PC-9 (cell line): ENCODE results near the gene DET1.

Experiments used
- CTCF ChIP-seq: fragments of 200-600 bp; sonication (generic); conservative IDR thresholded peaks from 2 replicates; pipeline ENCODE4 v1.6.1; 2017; ENCODE audit warnings: mixed run types, antibody characterized with exemption, mild to moderate bottlenecking, moderate library complexity
- EZH2 ChIP-seq: fragments of 200-600 bp; sonication (generic); IDR thresholded peaks from 2 replicates; pipeline ENCODE4 v1.8.0; 2017; ENCODE audit warnings: antibody characterized with exemption, low read depth

- TF ChIP-seq CTCF (no peak), EZH2 (no peak)
These were observed 18.3 kb upstream of the DET1 start for GRCh38 chr15:88564741-88565140.
